ENCODE data around the gene ANAPC1.
"Not testable (repeated sequence)": the region's sequence is repeated elsewhere in the genome, so short reads cannot be mapped to it uniquely, and the experiment has no call there.

Gene ANAPC1

GRCh38 chr2:111735838-111736721, 147.9 kb downstream of the ANAPC1 start:
- not testable (repeated sequence) for DNase-seq (ENCODE audit: low read depth in 2 of 2)

DNA sequence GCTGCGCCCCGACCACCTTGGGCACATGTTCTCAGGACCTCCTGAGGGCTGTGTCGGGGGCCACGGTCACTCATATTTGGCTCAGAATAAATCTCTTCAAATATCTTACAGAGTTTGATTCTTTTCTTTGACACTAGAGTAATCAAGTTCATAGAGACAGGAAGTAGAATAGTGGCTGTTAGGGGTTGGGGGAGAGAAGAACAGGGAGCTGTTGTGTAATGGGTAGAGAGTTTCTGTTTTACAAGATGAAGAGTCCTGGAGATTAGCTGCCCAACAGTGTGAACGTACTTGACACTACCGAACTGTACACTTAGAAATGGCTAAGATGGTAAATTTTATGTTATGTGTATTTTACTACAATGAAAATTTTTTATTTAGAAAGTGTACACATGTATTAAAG, 148.6 kb downstream of the ANAPC1 start:
- not testable (repeated sequence) for DNase-seq (ENCODE audit: low read depth in 2 of 2)

DNA sequence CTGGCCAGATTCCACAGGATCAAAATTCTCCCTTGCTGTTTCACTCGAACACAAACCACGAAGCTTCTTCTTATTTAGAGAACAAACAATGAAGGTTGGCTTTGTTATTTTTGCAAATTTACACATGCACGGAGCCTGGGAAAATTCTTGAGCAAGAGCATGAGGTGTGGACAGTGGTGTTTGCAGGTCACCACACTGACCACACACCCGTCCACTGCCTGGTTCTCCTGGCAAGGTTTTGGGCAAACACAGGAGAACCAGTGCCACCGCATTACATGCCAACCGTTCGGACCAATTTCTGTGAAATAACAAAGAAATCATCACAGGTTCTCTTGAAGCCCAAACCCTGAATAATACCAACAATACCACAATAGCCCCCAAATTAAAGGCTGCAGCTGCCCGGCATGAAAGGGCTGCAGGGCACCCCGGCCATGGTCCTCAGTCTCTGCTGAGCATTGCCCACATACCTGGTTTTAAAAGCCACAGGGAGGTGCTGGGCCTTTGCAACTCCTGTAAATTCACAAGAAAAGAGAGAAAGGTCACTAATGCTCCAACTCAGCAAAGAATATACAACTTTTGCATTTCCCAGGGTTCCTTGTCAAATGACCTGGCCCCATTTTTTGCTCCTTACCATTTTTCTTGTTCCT, 154.1 kb downstream of the ANAPC1 start:
- DNase-seq (ENCODE audit: low read depth in 2 of 2), result not testable (repeated sequence)

DNA sequence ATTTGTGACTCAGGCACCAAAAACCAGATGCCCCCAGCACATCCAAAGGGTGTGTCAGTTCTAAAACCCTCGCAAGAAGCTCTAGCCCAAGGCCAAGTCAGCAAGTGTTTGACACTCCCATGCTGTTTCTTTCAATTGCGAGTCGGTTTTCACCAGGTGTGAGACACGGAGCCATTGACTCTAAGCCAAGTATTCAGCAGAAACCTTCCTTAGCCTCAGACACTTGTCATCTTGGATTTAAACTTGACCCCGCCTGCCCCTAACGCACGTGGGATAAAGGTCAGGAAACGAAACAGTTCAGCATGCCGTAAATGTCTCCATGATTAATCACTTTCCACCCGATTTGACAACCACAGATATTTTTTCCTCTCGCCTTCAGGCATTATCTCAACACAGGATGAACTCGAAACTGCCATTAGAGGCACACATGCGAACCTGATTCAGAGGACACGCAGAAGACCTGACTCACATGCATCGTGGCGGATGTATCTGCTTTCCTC, 156.3 kb downstream of the ANAPC1 start:
- DNase-seq (ENCODE audit: low read depth in 2 of 2), result not testable (repeated sequence)

- not testable (repeated sequence) for DNase-seq (ENCODE audit: low read depth in 2 of 2)
Measured at GRCh38 chr2:111725742-111726141, 158.3 kb downstream of the ANAPC1 start.

DNA sequence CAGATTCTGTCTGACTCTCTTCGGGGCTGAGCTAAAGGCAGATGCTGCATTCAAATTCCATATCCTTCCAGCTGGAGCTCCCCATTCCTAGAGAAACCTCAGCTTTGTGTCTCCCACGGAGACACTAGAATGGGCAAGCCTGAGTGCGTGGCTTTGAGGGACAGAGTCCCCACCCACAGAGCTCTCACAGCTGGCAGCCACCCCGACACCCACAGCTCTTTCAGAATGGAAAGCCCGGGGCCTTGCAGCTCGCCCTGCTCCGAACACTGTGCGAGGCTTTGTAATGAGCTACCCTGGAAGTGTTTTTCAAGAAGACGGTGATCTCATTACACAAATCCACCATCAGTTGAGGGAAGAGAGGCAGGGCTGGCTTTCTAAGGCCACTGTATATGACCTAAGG, 164.4 kb downstream of the ANAPC1 start:
- DNase-seq (ENCODE audit: low read depth in 2 of 2), result not testable (repeated sequence)
